Tibial nerve (tissue), 4 donors: ENCODE measurements around the gene MYO9B.

Source experiments
- EP300 ChIP-seq, 2 donors: sonication (generic); formaldehyde crosslinking; IDR thresholded peaks; one replicate each; pipeline ENCODE4 v1.6.1; 2017; ENCODE audit warnings: antibody characterized with exemption in 2 of 2, mild to moderate bottlenecking in 1 of 2
- POLR2A ChIP-seq, 2 donors: fragments of 450-650 bp; IDR thresholded peaks; one replicate each; pipeline ENCODE4 v1.6.1; 2017; ENCODE audit warnings: antibody characterized with exemption in 2 of 2, mild to moderate bottlenecking in 2 of 2, moderate library complexity in 2 of 2
- TF ChIP-seq, protein P1 (sequence below), 5 experiments: fragments of 200-600 bp in 3 of 5; fragments of 450-650 bp in 2 of 5; sonication (generic) in 3 of 5; IDR thresholded peaks; one replicate each; pipeline ENCODE4 v1.5.1; 2016 to 2019; ENCODE audit warnings: antibody characterized with exemption in 5 of 5, mild to moderate bottlenecking in 3 of 5, moderate library complexity in 2 of 5

DNA sequence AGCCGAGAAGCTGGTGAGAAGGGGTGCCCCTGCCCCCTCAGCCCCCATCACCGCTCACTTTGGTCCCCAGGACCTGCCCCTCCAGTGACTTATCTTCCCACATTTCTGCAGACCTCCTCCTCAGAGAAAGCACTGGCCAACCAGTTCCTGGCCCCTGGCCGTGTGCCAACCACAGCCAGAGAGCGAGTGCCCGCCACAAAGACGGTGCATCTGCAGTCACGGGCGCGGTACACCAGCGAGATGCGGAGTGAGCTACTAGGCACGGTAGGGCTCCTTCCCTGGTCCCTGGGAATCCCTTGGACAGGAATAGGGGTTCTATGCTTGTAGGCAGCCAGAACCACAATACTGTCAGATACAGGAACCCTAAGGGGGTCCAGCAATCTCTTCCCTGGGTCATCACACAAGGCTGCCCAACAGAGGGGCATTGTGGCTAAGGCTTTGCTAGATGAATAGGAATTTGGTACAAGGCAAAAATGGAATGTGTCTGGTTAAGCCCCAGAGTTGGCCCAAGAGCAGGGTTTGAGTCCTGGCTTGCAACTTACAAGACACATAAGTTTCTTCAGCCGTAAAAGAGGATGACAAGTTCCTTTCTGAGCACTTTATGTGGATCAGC is 140.6 kb downstream of the MYO9B start:
- TF ChIP-seq POLR2A (IDR thresholded peaks at IDR 0.05): no peak
- TF ChIP-seq, protein P1, sequence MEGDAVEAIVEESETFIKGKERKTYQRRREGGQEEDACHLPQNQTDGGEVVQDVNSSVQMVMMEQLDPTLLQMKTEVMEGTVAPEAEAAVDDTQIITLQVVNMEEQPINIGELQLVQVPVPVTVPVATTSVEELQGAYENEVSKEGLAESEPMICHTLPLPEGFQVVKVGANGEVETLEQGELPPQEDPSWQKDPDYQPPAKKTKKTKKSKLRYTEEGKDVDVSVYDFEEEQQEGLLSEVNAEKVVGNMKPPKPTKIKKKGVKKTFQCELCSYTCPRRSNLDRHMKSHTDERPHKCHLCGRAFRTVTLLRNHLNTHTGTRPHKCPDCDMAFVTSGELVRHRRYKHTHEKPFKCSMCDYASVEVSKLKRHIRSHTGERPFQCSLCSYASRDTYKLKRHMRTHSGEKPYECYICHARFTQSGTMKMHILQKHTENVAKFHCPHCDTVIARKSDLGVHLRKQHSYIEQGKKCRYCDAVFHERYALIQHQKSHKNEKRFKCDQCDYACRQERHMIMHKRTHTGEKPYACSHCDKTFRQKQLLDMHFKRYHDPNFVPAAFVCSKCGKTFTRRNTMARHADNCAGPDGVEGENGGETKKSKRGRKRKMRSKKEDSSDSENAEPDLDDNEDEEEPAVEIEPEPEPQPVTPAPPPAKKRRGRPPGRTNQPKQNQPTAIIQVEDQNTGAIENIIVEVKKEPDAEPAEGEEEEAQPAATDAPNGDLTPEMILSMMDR (IDR thresholded peaks at IDR 0.05): no peak
- TF ChIP-seq EP300 (IDR thresholded peaks at IDR 0.05): no peak
